Left ventricle myocardium inferior (tissue), 1 donor: ENCODE measurements around the gene CCDC106. TPM values are rescaled to one million over a fixed set of nuclear protein-coding genes. Genes with fewer than 3 reads are reported as not detected.

Experiments
- DNase-seq: peaks from one replicate; pipeline ENCODE4 v3.0.0-alpha.2; 2020
- H3K27ac ChIP-seq: fragments of 200-600 bp; replicated peaks from 2 replicates; pipeline ENCODE4 v1.8.0; 2021
- H3K27me3 ChIP-seq: fragments of 200-600 bp; 2 replicates; pipeline ENCODE4 v1.8.0; 2021; ENCODE audit warnings: low read depth
- H3K36me3 ChIP-seq: fragments of 200-600 bp; 2 replicates; pipeline ENCODE4 v1.8.0; 2021
- H3K4me1 ChIP-seq: fragments of 200-600 bp; 2 replicates; pipeline ENCODE4 v1.8.0; 2021
- H3K4me3 ChIP-seq: fragments of 200-600 bp; 2 replicates; pipeline ENCODE4 v1.8.0; 2021; ENCODE audit warnings: mild to moderate bottlenecking, moderate library complexity
- H3K9me3 ChIP-seq: fragments of 200-600 bp; replicated peaks from 2 replicates; pipeline ENCODE4 v1.8.0; 2021
- CTCF ChIP-seq: fragments of 200-600 bp; IDR thresholded peaks from 2 replicates; pipeline ENCODE4 v1.8.0; 2021; ENCODE audit warnings: antibody characterized with exemption, mild to moderate bottlenecking, borderline replicate concordance
- intact Hi-C: fragments of 100-400 bp; cut with micrococcal nuclease; formaldehyde crosslinking; loops from one replicate; pipeline ENCODE4 v1.11.0; 2022
- total RNA-seq: library from RNA; stranded (reverse); fragmentation: NEBNext Ultra II Directional; extraction: Animal tissue kit (Norgen Biotek cat#: 25700); gene quantifications from one replicate; pipeline ENCODE4 v1.2.1, GENCODE V29; 2021
- donor health status: DM: no; HTN: yes; CAD: no; lungs with severe emphysema.

The CCDC106 gene
- total RNA-seq, 1 donor from 2014 or later, result 14.6 TPM

DNA sequence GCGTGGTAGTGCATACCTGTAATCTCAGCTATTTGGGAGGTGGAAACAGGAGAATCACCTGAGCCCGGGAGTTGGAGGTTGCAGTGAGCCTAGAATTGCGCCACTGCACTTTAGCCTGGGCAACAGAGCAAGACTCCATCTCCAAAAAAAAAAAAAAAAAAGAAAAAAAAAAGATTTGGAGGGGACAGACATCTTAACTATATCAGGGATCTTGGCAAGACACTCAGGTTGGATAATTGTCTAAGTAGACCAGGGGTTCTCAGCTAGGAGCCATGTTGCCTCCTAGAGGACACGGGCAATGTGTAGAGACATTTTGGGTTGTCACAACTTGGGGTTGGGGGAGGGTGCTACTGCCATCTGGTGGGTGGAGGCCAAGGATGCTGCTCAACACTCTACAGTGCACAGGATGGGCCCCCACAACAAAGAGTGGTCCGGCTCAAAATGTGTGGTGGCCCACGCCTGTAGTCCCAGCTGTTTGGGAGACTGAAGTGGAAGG is 9.1 kb upstream of the CCDC106 start:
- H3K9me3 ChIP-seq, result no peaks in the 10 kb centered on the region
- no peak overlapping the region for H3K4me3 ChIP-seq
- no peak for DNase-seq
- TF ChIP-seq CTCF, result peak; percentile 50
- H3K4me1 ChIP-seq, result peaks cover 96% of the 10 kb centered on the region
- H3K36me3 ChIP-seq, result no peaks in the 10 kb centered on the region
- no peaks in the 10 kb centered on the region for H3K27me3 ChIP-seq
- intact Hi-C loops, result no loop called here
- H3K27ac ChIP-seq, result no peak overlapping the region

DNA sequence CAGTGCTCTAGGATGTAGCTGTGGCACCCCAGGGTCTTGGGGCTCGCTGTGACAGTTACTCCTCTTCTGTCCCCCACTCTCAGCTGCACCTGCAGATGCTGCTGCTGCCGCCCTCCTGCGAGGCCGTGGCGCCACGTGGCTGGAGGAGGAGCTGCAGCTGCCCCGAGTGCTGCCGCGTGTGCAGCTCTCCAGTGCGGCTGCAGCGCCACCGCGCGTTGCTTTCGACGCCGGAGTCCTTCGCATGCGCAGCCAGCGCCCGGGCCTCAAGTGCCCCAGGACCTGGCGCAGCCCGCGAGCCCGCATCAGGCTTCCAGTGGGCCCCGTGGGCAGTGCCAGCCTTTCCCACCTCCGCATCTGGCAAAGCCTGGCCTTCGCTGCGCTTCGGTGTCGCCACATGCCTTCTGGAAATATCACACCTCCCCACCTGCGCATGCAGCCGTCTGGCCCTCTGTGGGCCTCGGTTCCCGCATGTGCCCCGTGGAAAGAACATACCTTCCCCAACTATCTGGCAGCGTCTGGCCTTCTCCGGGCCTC is 7.9 kb upstream of the CCDC106 start:
- H3K27me3 ChIP-seq, result no peaks in the 10 kb centered on the region
- peak overlapping the region; percentile 95 for H3K27ac ChIP-seq
- H3K4me1 ChIP-seq, result peaks cover 97% of the 10 kb centered on the region
- TF ChIP-seq CTCF, result peak; percentile 50
- H3K4me3 ChIP-seq, result peak overlapping the region; percentile 93
- DNase-seq, result peak; percentile 65
- H3K9me3 ChIP-seq, result no peaks in the 10 kb centered on the region
- peaks cover 6% of the 10 kb centered on the region for H3K36me3 ChIP-seq
- intact Hi-C loops, result no loop called here

DNA sequence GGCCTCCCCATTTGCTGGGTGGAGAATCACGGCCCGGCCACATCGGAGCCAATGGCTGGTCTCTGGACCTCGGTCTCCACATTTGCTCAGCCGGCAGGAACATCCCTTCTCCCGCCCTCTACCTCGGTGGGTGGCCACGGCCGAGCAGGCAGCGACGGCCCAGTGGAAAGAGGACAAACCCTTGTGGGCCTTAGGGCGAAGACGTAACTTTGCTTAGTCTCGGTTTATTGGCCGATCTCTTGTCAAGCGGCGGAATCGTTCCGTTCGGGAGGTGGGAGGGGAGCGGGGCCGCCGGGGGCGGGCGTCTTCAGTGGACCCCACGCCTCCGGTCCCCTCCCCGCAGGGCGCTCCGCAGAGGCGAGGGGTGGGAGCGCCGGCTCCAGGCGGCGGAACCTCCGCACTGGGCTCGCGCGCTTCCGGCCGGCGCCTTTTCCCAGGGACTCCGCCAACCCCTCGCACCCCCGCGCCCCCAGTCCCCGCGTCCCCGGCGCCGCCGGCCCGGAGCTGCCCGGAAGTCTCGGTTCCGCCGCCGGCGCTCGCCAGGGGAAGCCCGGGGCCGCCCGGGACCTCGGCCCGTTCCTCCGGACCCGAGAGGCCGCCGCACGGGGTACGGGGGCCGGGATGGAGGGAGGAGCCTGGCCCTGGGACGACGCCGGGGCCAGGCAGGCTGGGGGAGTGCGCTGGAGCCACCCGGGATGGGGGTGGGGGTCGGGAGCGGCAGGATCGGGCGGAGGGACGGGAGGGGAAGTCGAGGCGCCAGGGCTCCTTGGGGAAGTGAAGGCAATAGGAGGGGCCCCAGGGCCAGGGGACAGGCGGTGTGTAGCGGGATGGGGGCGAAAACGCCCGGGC is 7.2 kb upstream of the CCDC106 start, which contains the start of gene ZNF580:
ZNF580 (plus strand) TSS at position 426 of the 849 bp plus-strand sequence. CDS start 1,507 bp downstream, outside the sequence.
- no peaks in the 10 kb centered on the region for H3K27me3 ChIP-seq
- peak; percentile 71 for DNase-seq
- intact Hi-C loops, result no loop called here

GRCh38 chr19:55641426-55642152 is 6.4 kb upstream of the CCDC106 start:
- peak overlapping the region; percentile 95 for H3K27ac ChIP-seq
- intact Hi-C loops, result no loop called here
- H3K36me3 ChIP-seq, result peaks cover 10% of the 10 kb centered on the region
- H3K4me1 ChIP-seq, result peaks cover 83% of the 10 kb centered on the region
- H3K9me3 ChIP-seq, result no peaks in the 10 kb centered on the region
- no peaks in the 10 kb centered on the region for H3K27me3 ChIP-seq
- DNase-seq, result no peak
- TF ChIP-seq CTCF, result no peak
- peak overlapping the region; percentile 93 for H3K4me3 ChIP-seq

More for the DNA sequence above, 7.2 kb upstream of the CCDC106 start, which contains the start of gene ZNF580:
- Histone ChIP-seq H3K36me3 (peaks cover 10% of the 10 kb centered on the region), H3K4me3 (peak within 1 kb of the TSS; percentile 93), H3K4me1 (peaks cover 90% of the 10 kb centered on the region), H3K27ac (peak within 1 kb of the TSS; percentile 95), H3K9me3 (no peaks in the 10 kb centered on the region)
- TF ChIP-seq CTCF, result no peak
